Suprapubic skin (tissue), 4 donors: ENCODE measurements around the gene PIM1. TPM values are rescaled to one million over a fixed set of nuclear protein-coding genes. Genes with fewer than 3 reads are reported as not detected.

Experiments
- DNase-seq, 2 donors: peaks; one replicate each; pipeline ENCODE4 v3.0.0-alpha.2; 2019; ENCODE audit warnings: low spot score in 2 of 2
- H3K27ac ChIP-seq: fragments of 200-600 bp; sonication (generic); one replicate; pipeline ENCODE4 v1.5.1; 2019
- H3K27me3 ChIP-seq: fragments of 200-600 bp; sonication (generic); one replicate; pipeline ENCODE4 v1.5.1; 2019
- H3K36me3 ChIP-seq: fragments of 200-600 bp; sonication (generic); one replicate; pipeline ENCODE4 v1.5.1; 2019
- H3K4me1 ChIP-seq: fragments of 200-600 bp; sonication (generic); one replicate; pipeline ENCODE4 v1.5.1; 2019
- H3K4me3 ChIP-seq: fragments of 200-600 bp; sonication (generic); one replicate; pipeline ENCODE4 v1.5.1; 2019; ENCODE audit warnings: mild to moderate bottlenecking
- H3K9me3 ChIP-seq: fragments of 200-600 bp; sonication (generic); one replicate; pipeline ENCODE4 v1.5.1; 2019
- EP300 ChIP-seq: sonication (generic); formaldehyde crosslinking; IDR thresholded peaks from one replicate; pipeline ENCODE4 v1.6.1; 2017; ENCODE audit warnings: antibody characterized with exemption
- POLR2A ChIP-seq, 2 donors: fragments of 450-650 bp; IDR thresholded peaks; one replicate each; pipeline ENCODE4 v1.6.1; 2017; ENCODE audit warnings: antibody characterized with exemption in 2 of 2, mild to moderate bottlenecking in 2 of 2, moderate library complexity in 2 of 2
- POLR2AphosphoS5 ChIP-seq, 3 donors: sonication (generic); formaldehyde crosslinking; IDR thresholded peaks; one replicate each; pipeline ENCODE4 v1.6.1; 2017; ENCODE audit warnings: antibody characterized with exemption in 3 of 3
- WGBS: methylation state at CpG from one replicate; pipeline ENCODE4 v1.1.5; 2018; 5-methylcytosine and 5-hydroxymethylcytosine counted together
- total RNA-seq, 4 donors: library from RNA; depleted of rRNA; stranded (reverse); fragments of >200 nt; gene quantifications; one replicate each; pipeline ENCODE4 v1.1.0, GENCODE V29; 2016
- TF ChIP-seq, protein P1 (sequence below), 2 donors: fragments of 200-600 bp in 1 of 2; fragments of 450-650 bp in 1 of 2; sonication (generic) in 1 of 2; IDR thresholded peaks; one replicate each; pipeline ENCODE4 v1.5.1; 2016 to 2019; ENCODE audit warnings: antibody characterized with exemption in 2 of 2, mild to moderate bottlenecking in 1 of 2, moderate library complexity in 1 of 2

The PIM1 gene
- total RNA-seq, 4 donors from 2014 or later: 63.6 to 158 (median 110) TPM

- H3K4me1 ChIP-seq: peaks cover 24% of the 10 kb centered on the region
- H3K9me3 ChIP-seq: no peaks in the 10 kb centered on the region
Measured at GRCh38 chr6:37136821-37137200, 33.1 kb upstream of the PIM1 start.

GRCh38 chr6:37137201-37138090 is 32.5 kb upstream of the PIM1 start:
- no peak overlapping the region for H3K4me3 ChIP-seq
- H3K9me3 ChIP-seq: no peaks in the 10 kb centered on the region
- no peaks in the 10 kb centered on the region for H3K36me3 ChIP-seq
- no peaks in the 10 kb centered on the region for H3K27me3 ChIP-seq
- TF ChIP-seq POLR2AphosphoS5 (IDR thresholded peaks at IDR 0.05) (no peak), POLR2A (IDR thresholded peaks at IDR 0.05) (no peak), EP300 (no peak)
- TF ChIP-seq, protein P1, sequence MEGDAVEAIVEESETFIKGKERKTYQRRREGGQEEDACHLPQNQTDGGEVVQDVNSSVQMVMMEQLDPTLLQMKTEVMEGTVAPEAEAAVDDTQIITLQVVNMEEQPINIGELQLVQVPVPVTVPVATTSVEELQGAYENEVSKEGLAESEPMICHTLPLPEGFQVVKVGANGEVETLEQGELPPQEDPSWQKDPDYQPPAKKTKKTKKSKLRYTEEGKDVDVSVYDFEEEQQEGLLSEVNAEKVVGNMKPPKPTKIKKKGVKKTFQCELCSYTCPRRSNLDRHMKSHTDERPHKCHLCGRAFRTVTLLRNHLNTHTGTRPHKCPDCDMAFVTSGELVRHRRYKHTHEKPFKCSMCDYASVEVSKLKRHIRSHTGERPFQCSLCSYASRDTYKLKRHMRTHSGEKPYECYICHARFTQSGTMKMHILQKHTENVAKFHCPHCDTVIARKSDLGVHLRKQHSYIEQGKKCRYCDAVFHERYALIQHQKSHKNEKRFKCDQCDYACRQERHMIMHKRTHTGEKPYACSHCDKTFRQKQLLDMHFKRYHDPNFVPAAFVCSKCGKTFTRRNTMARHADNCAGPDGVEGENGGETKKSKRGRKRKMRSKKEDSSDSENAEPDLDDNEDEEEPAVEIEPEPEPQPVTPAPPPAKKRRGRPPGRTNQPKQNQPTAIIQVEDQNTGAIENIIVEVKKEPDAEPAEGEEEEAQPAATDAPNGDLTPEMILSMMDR (IDR thresholded peaks at IDR 0.05): no peak
- H3K27ac ChIP-seq: peak overlapping the region; percentile 26
- H3K4me1 ChIP-seq: peaks cover 28% of the 10 kb centered on the region
- no peak for DNase-seq
- 55% methylated on average over 19 of the region's 19 CpGs for WGBS

More at GRCh38 chr6:37136821-37137200, 33.1 kb upstream of the PIM1 start:
- no peak for DNase-seq
- no peaks in the 10 kb centered on the region for H3K36me3 ChIP-seq
- WGBS: 80% methylated on average over 7 of the region's 7 CpGs
- TF ChIP-seq, protein P1 (IDR thresholded peaks at IDR 0.05): no peak
- no peak for TF ChIP-seq POLR2AphosphoS5 (IDR thresholded peaks at IDR 0.05)
- TF ChIP-seq EP300: no peak
- TF ChIP-seq POLR2A (IDR thresholded peaks at IDR 0.05): no peak
- H3K4me3 ChIP-seq: no peak overlapping the region
- no peaks in the 10 kb centered on the region for H3K27me3 ChIP-seq
- peak overlapping the region; percentile 26 for H3K27ac ChIP-seq

DNA sequence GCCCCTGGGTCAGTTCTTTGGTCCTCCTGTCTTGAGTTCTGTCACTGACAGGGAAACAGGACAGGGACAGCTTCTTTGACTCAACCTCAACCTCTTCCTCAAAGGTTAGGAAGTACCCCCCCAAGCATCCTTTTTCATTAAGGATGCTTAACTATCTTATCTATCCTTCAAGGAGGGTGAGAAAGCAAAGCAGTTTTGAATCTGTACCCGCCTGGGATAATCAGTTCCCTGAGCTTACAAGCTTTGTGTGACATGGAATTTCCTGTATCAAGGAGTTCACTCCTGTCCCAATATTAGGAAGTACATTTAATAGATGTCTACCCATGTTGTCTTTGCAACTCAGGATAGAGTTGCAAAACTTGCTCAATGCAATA is 31.1 kb upstream of the PIM1 start:
- TF ChIP-seq POLR2AphosphoS5 (IDR thresholded peaks at IDR 0.05) (no peak), EP300 (no peak), POLR2A (IDR thresholded peaks at IDR 0.05) (no peak)
- TF ChIP-seq, protein P1 (IDR thresholded peaks at IDR 0.05): no peak
- Histone ChIP-seq H3K4me1 (peaks cover 26% of the 10 kb centered on the region), H3K27ac (no peak overlapping the region), H3K4me3 (no peak overlapping the region), H3K9me3 (no peaks in the 10 kb centered on the region), H3K36me3 (no peaks in the 10 kb centered on the region), H3K27me3 (no peaks in the 10 kb centered on the region)
- WGBS: 82% methylated on average over 1 of the region's 1 CpG
- no peak for DNase-seq

- DNase-seq: no peak
- H3K4me3 ChIP-seq: no peak overlapping the region
- no peaks in the 10 kb centered on the region for H3K36me3 ChIP-seq
- no peak overlapping the region for H3K27ac ChIP-seq
- 93% methylated on average over 5 of the region's 5 CpGs for WGBS
- TF ChIP-seq EP300 (no peak), POLR2AphosphoS5 (IDR thresholded peaks at IDR 0.05) (no peak), POLR2A (IDR thresholded peaks at IDR 0.05) (no peak)
- TF ChIP-seq, protein P1 (IDR thresholded peaks at IDR 0.05): no peak
- no peaks in the 10 kb centered on the region for H3K27me3 ChIP-seq
- H3K9me3 ChIP-seq: no peaks in the 10 kb centered on the region
- H3K4me1 ChIP-seq: peaks cover 21% of the 10 kb centered on the region
Measured at GRCh38 chr6:37139230-37139962, 30.6 kb upstream of the PIM1 start.

- DNase-seq: no peak
- no peaks in the 10 kb centered on the region for H3K36me3 ChIP-seq
- no peaks in the 10 kb centered on the region for H3K9me3 ChIP-seq
- WGBS: 94% methylated on average over 3 of the region's 3 CpGs
- H3K27me3 ChIP-seq: no peaks in the 10 kb centered on the region
- no peak overlapping the region for H3K4me3 ChIP-seq
- H3K4me1 ChIP-seq: peaks cover 16% of the 10 kb centered on the region
- TF ChIP-seq EP300: no peak
- no peak for TF ChIP-seq POLR2AphosphoS5 (IDR thresholded peaks at IDR 0.05)
- TF ChIP-seq, protein P1 (IDR thresholded peaks at IDR 0.05): no peak
- no peak for TF ChIP-seq POLR2A (IDR thresholded peaks at IDR 0.05)
- no peak overlapping the region for H3K27ac ChIP-seq
Measured at GRCh38 chr6:37140145-37140544, 29.8 kb upstream of the PIM1 start.
